ENCODE results near the gene GPR26. TPM values are rescaled to one million over a fixed set of nuclear protein-coding genes. Genes with fewer than 3 reads are reported as not detected.

GPR26 gene
- total and polyA plus RNA-seq, 8 donors = not detected

- intact Hi-C loops (cut with DNase I; ENCODE audit: low total_unique reads) = no loop called here
- TF ChIP-seq CTCF (IDR thresholded peaks at IDR 0.05) (no peak), POLR2AphosphoS5 (IDR thresholded peaks at IDR 0.05) (no peak), POLR2A (IDR thresholded peaks at IDR 0.05) (no peak), EP300 (IDR thresholded peaks at IDR 0.05) (no peak)
- no peaks in the 10 kb centered on the region for H3K4me1 ChIP-seq
- no peaks in the 10 kb centered on the region for H3K9me3 ChIP-seq
- 48 to 74% (median 67%) methylated on average over 4 of the region's 4 CpGs for WGBS, 5 donors
- DNase-seq = peak in 1 of 2 donors; percentile 9
- no peak overlapping the region for H3K27ac ChIP-seq
- no peak overlapping the region for H3K4me3 ChIP-seq
- peaks cover 0 to 34% (median 0%) of the 10 kb centered on the region in 3 donors for H3K27me3 ChIP-seq
- H3K36me3 ChIP-seq = no peaks in the 10 kb centered on the region
These were observed 16.5 kb upstream of the GPR26 start for GRCh38 chr10:123649676-123650075.

GRCh38 chr10:123651421-123652047 lies 14.6 kb upstream of the GPR26 start:
- intact Hi-C loops (cut with DNase I; ENCODE audit: low total_unique reads) = no loop called here
- DNase-seq = peak in 1 of 2 donors; percentile 11

GRCh38 chr10:123655751-123656150 lies 10.4 kb upstream of the GPR26 start:
- H3K4me1 ChIP-seq = no peaks in the 10 kb centered on the region
- 15 to 37% (median 19%) methylated on average over 2 of the region's 2 CpGs for WGBS, 5 donors
- H3K27me3 ChIP-seq = peaks cover 0 to 13% (median 0%) of the 10 kb centered on the region in 3 donors
- DNase-seq = no peak
- no peak overlapping the region for H3K4me3 ChIP-seq
- TF ChIP-seq POLR2A (IDR thresholded peaks at IDR 0.05) (no peak), CTCF (IDR thresholded peaks at IDR 0.05) (no peak), EP300 (IDR thresholded peaks at IDR 0.05) (no peak), POLR2AphosphoS5 (IDR thresholded peaks at IDR 0.05) (no peak)
- intact Hi-C loops (cut with DNase I; ENCODE audit: low total_unique reads) = no loop called here
- no peaks in the 10 kb centered on the region for H3K36me3 ChIP-seq
- H3K27ac ChIP-seq = no peak overlapping the region
- no peaks in the 10 kb centered on the region for H3K9me3 ChIP-seq

More at GRCh38 chr10:123651421-123652047, 14.6 kb upstream of the GPR26 start:
- Histone ChIP-seq H3K27me3 (peaks cover 0 to 21% (median 0%) of the 10 kb centered on the region in 3 donors), H3K4me1 (no peaks in the 10 kb centered on the region), H3K9me3 (no peaks in the 10 kb centered on the region), H3K36me3 (no peaks in the 10 kb centered on the region), H3K4me3 (no peak overlapping the region), H3K27ac (no peak overlapping the region)
- TF ChIP-seq POLR2AphosphoS5 (IDR thresholded peaks at IDR 0.05) (no peak), CTCF (IDR thresholded peaks at IDR 0.05) (no peak), EP300 (IDR thresholded peaks at IDR 0.05) (no peak), POLR2A (IDR thresholded peaks at IDR 0.05) (no peak)
- WGBS, 5 donors = 76 to 81% (median 80%) methylated on average over 6 of the region's 6 CpGs

GRCh38 chr10:123663522-123663921 lies 2.6 kb upstream of the GPR26 start:
- TF ChIP-seq EP300 (IDR thresholded peaks at IDR 0.05) (no peak), POLR2AphosphoS5 (IDR thresholded peaks at IDR 0.05) (no peak), POLR2A (IDR thresholded peaks at IDR 0.05) (no peak), CTCF (IDR thresholded peaks at IDR 0.05) (no peak)
- Histone ChIP-seq H3K27me3 (peaks cover 3 to 56% (median 5%) of the 10 kb centered on the region in 3 donors), H3K36me3 (no peaks in the 10 kb centered on the region), H3K4me1 (no peaks in the 10 kb centered on the region), H3K9me3 (peaks cover 0 to 18% (median 9%) of the 10 kb centered on the region in 4 donors), H3K27ac (no peak overlapping the region), H3K4me3 (no peak overlapping the region)
- intact Hi-C loops (cut with DNase I; ENCODE audit: low total_unique reads) = no loop called here
- DNase-seq = no peak
- 13 to 32% (median 23%) methylated on average over 3 of the region's 3 CpGs for WGBS, 5 donors
